HG03196 (cell line): Measurements from ENCODE around the gene NPAS3.

Experiments used
- ATAC-seq: cut with Tn5 transposase; IDR thresholded peaks from one replicate; pipeline ENCODE4 v1.9.1; 2021; ENCODE audit not compliant: unreplicated experiment

NPAS3 gene

GRCh38 chr14:33732175-33732574, 793.5 kb downstream of the NPAS3 start:
- no peak for ATAC-seq

- ATAC-seq, result no peak
Observed at GRCh38 chr14:33733310-33733709, 794.6 kb downstream of the NPAS3 start.

GRCh38 chr14:33733721-33734120, 795.0 kb downstream of the NPAS3 start:
- no peak for ATAC-seq

- no peak for ATAC-seq
Observed at GRCh38 chr14:33734387-33734786, 795.7 kb downstream of the NPAS3 start.

GRCh38 chr14:33736299-33736825, 797.7 kb downstream of the NPAS3 start:
- no peak for ATAC-seq

- no peak for ATAC-seq
Observed at GRCh38 chr14:33736979-33737378, 798.3 kb downstream of the NPAS3 start.

GRCh38 chr14:33737446-33737845, 798.8 kb downstream of the NPAS3 start:
- ATAC-seq, result no peak

GRCh38 chr14:33738029-33738428, 799.4 kb downstream of the NPAS3 start:
- ATAC-seq, result no peak

GRCh38 chr14:33738491-33738890, 799.8 kb downstream of the NPAS3 start:
- no peak for ATAC-seq

GRCh38 chr14:33740531-33740930, 801.9 kb downstream of the NPAS3 start:
- ATAC-seq, result no peak

- no peak for ATAC-seq
Observed at GRCh38 chr14:33742166-33742565, 803.5 kb downstream of the NPAS3 start.

- ATAC-seq, result no peak
Observed at GRCh38 chr14:33745163-33745562, 806.5 kb downstream of the NPAS3 start.

- no peak for ATAC-seq
Observed at GRCh38 chr14:33747749-33748148, 809.1 kb downstream of the NPAS3 start.

- no peak for ATAC-seq
Observed at GRCh38 chr14:33754261-33754660, 815.6 kb downstream of the NPAS3 start.

- ATAC-seq, result no peak
Observed at GRCh38 chr14:33755358-33755757, 816.7 kb downstream of the NPAS3 start.

- no peak for ATAC-seq
Observed at GRCh38 chr14:33756833-33757232, 818.2 kb downstream of the NPAS3 start.

- no peak for ATAC-seq
Observed at GRCh38 chr14:33758547-33758946, 819.9 kb downstream of the NPAS3 start.

- no peak for ATAC-seq
Observed at GRCh38 chr14:33762161-33762851, 823.6 kb downstream of the NPAS3 start.

GRCh38 chr14:33764876-33765650, 826.4 kb downstream of the NPAS3 start:
- no peak for ATAC-seq

- no peak for ATAC-seq
Observed at GRCh38 chr14:33767586-33768457, 829.1 kb downstream of the NPAS3 start.

- no peak for ATAC-seq
Observed at GRCh38 chr14:33768458-33768830, 829.8 kb downstream of the NPAS3 start.
